Esophagus muscularis mucosa (tissue), 4 donors: ENCODE measurements around the gene E4F1.

Source experiments
- EP300 ChIP-seq: sonication (generic); formaldehyde crosslinking; IDR thresholded peaks from one replicate; pipeline ENCODE4 v1.6.1; 2017; ENCODE audit warnings: antibody characterized with exemption
- POLR2AphosphoS5 ChIP-seq, 2 donors: sonication (generic); formaldehyde crosslinking; IDR thresholded peaks; one replicate each; pipeline ENCODE4 v1.6.1; 2017; ENCODE audit warnings: antibody characterized with exemption in 2 of 2
- TF ChIP-seq, protein P1 (sequence below), 3 experiments: fragments of 200-600 bp in 2 of 3; fragments of 450-650 bp in 1 of 3; sonication (generic) in 2 of 3; IDR thresholded peaks; one replicate each; pipeline ENCODE4 v1.5.1; 2017 to 2019; ENCODE audit warnings: antibody characterized with exemption in 3 of 3, mild to moderate bottlenecking in 2 of 3, moderate library complexity in 1 of 3

DNA sequence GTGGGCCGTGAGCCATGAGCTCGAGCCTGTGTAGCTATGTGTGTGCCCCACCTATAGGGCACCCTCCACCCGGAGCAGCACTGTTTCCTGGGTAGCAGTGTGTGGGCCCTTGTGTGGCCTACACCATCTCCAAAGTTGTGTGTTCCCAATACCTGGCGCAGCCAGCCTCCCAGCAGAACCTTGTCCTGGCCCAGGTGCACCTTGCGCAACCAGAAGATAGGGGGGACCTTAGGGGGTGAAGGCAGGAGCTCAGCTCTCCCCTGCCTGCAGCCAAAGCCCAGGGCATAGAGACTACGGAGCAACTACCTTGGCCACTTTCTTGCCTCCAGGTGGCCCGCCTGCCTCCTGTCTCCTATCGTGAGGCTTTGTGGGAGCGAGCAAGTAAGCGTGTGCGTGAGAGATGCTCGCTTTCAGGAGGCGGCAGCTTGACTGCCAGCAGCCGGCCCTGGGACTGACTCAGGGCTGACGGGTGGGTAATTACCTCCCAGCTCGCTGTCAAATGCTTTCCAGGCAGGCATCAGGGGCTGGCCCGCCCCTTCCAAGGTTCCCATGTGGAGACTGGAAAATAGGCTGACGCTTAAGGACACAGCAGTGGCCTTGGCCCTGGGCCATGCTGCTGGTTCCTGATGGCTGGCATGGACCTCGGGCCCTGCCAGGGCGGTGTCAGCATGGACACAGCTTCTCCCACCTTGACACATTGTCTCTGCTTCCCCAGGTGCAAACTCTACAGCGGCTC is 48.8 kb upstream of the E4F1 start:
- TF ChIP-seq, protein P1, sequence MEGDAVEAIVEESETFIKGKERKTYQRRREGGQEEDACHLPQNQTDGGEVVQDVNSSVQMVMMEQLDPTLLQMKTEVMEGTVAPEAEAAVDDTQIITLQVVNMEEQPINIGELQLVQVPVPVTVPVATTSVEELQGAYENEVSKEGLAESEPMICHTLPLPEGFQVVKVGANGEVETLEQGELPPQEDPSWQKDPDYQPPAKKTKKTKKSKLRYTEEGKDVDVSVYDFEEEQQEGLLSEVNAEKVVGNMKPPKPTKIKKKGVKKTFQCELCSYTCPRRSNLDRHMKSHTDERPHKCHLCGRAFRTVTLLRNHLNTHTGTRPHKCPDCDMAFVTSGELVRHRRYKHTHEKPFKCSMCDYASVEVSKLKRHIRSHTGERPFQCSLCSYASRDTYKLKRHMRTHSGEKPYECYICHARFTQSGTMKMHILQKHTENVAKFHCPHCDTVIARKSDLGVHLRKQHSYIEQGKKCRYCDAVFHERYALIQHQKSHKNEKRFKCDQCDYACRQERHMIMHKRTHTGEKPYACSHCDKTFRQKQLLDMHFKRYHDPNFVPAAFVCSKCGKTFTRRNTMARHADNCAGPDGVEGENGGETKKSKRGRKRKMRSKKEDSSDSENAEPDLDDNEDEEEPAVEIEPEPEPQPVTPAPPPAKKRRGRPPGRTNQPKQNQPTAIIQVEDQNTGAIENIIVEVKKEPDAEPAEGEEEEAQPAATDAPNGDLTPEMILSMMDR (IDR thresholded peaks at IDR 0.05): no peak
- TF ChIP-seq POLR2AphosphoS5 (IDR thresholded peaks at IDR 0.05) (no peak), EP300 (no peak)
